Tibial artery (tissue), 4 donors: ENCODE data around the gene WNT11.
A peak's percentile ranks its signal among the peaks of the same experiment; 100 is the strongest.

Source experiments
- DNase-seq, 2 donors: peaks; one replicate each; pipeline ENCODE4 v3.0.0-alpha.2; 2019
- H3K27ac ChIP-seq, 2 donors: fragments of 200-600 bp; sonication (generic) in 1 of 2; 1 replicate in 1 of 2; 2 replicates in 1 of 2; pipeline ENCODE4 v1.5.1; 2018 to 2019; ENCODE audit warnings: mild to moderate bottlenecking in 1 of 2
- H3K27me3 ChIP-seq, 2 donors: fragments of 200-600 bp; sonication (generic) in 1 of 2; one replicate each; pipeline versions ENCODE4 v1.5.1 to v1.6.0; 2016 to 2019
- H3K36me3 ChIP-seq, 3 donors: fragments of 200-600 bp; sonication (generic) in 2 of 3; one replicate each; pipeline ENCODE4 v1.5.1; 2016 to 2019; ENCODE audit warnings: mild to moderate bottlenecking in 2 of 3
- H3K4me1 ChIP-seq, 4 donors: fragments of 200-600 bp; sonication (generic) in 2 of 4; 1 replicate in 3 of 4; 2 replicates in 1 of 4; pipeline ENCODE4 v1.5.1; 2016 to 2019
- H3K4me3 ChIP-seq, 2 donors: fragments of 200-600 bp; sonication (generic) in 1 of 2; 1 replicate in 1 of 2; 2 replicates in 1 of 2; pipeline ENCODE4 v1.5.1; 2018 to 2019; ENCODE audit warnings: mild to moderate bottlenecking in 2 of 2
- H3K9me3 ChIP-seq, 3 donors: fragments of 200-600 bp; sonication (generic) in 1 of 3; one replicate each; pipeline ENCODE4 v1.5.1; 2016 to 2019
- CTCF ChIP-seq, 2 experiments: fragments of 200-600 bp in 1 of 2; fragments of 450-650 bp in 1 of 2; IDR thresholded peaks; one replicate each; pipeline ENCODE4 v1.5.1; 2017 to 2019; ENCODE audit warnings: antibody characterized with exemption in 2 of 2, mild to moderate bottlenecking in 1 of 2, moderate library complexity in 1 of 2
- intact Hi-C: fragments of 100-400 bp; cut with DNase I; formaldehyde crosslinking; loops from one replicate; pipeline ENCODE4 v1.15.0; 2023; ENCODE audit warnings: low total_unique reads

Gene WNT11

GRCh38 chr11:76190376-76190775 lies 15.9 kb downstream of the WNT11 start:
- no peaks in the 10 kb centered on the region for H3K9me3 ChIP-seq
- peaks cover 0 to 4% (median 2%) of the 10 kb centered on the region in 4 donors for H3K4me1 ChIP-seq
- DNase-seq, result no peak
- TF ChIP-seq CTCF (IDR thresholded peaks at IDR 0.05), result no peak
- no peaks in the 10 kb centered on the region for H3K27me3 ChIP-seq
- intact Hi-C loops, result no loop called here
- H3K27ac ChIP-seq, result no peak overlapping the region
- H3K36me3 ChIP-seq, result no peaks in the 10 kb centered on the region
- no peak overlapping the region for H3K4me3 ChIP-seq

GRCh38 chr11:76189682-76190081 lies 16.6 kb downstream of the WNT11 start:
- no peaks in the 10 kb centered on the region for H3K36me3 ChIP-seq
- TF ChIP-seq CTCF (IDR thresholded peaks at IDR 0.05), result no peak

GRCh38 chr11:76188873-76189272 lies 17.4 kb downstream of the WNT11 start:
- no peak for TF ChIP-seq CTCF (IDR thresholded peaks at IDR 0.05)
- H3K9me3 ChIP-seq, result no peaks in the 10 kb centered on the region
- intact Hi-C loops, result no loop called here
- H3K27ac ChIP-seq, result no peak overlapping the region
- no peaks in the 10 kb centered on the region for H3K36me3 ChIP-seq
- DNase-seq, result no peak
- no peak overlapping the region for H3K4me3 ChIP-seq
- H3K4me1 ChIP-seq, result peaks cover 0 to 4% (median 2%) of the 10 kb centered on the region in 4 donors
- no peaks in the 10 kb centered on the region for H3K27me3 ChIP-seq

More at GRCh38 chr11:76189682-76190081, 16.6 kb downstream of the WNT11 start:
- Histone ChIP-seq H3K27me3 (no peaks in the 10 kb centered on the region), H3K4me1 (peaks cover 0 to 4% (median 2%) of the 10 kb centered on the region in 4 donors), H3K27ac (no peak overlapping the region), H3K4me3 (no peak overlapping the region), H3K9me3 (no peaks in the 10 kb centered on the region)
- no peak for DNase-seq
- intact Hi-C loops, result no loop called here

GRCh38 chr11:76186776-76187279 lies 19.5 kb downstream of the WNT11 start:
- intact Hi-C loops, result no loop called here

GRCh38 chr11:76185931-76186401 lies 20.3 kb downstream of the WNT11 start:
- no peak for TF ChIP-seq CTCF (IDR thresholded peaks at IDR 0.05)
- no peak overlapping the region for H3K4me3 ChIP-seq
- H3K27ac ChIP-seq, result peak overlapping the region in 1 of 2 donors; percentile 13
- H3K27me3 ChIP-seq, result no peaks in the 10 kb centered on the region
- DNase-seq, result peak; percentile 54 to 83
- intact Hi-C loops, result no loop called here
- H3K36me3 ChIP-seq, result no peaks in the 10 kb centered on the region
- peaks cover 0 to 4% (median 2%) of the 10 kb centered on the region in 4 donors for H3K4me1 ChIP-seq
- no peaks in the 10 kb centered on the region for H3K9me3 ChIP-seq

More at GRCh38 chr11:76186776-76187279, 19.5 kb downstream of the WNT11 start:
- H3K4me3 ChIP-seq, result no peak overlapping the region
- H3K36me3 ChIP-seq, result no peaks in the 10 kb centered on the region
- H3K4me1 ChIP-seq, result peaks cover 0 to 4% (median 2%) of the 10 kb centered on the region in 4 donors
- no peak overlapping the region for H3K27ac ChIP-seq
- no peaks in the 10 kb centered on the region for H3K9me3 ChIP-seq
- H3K27me3 ChIP-seq, result no peaks in the 10 kb centered on the region
- no peak for TF ChIP-seq CTCF (IDR thresholded peaks at IDR 0.05)
- no peak for DNase-seq
